Activated naive CD4-positive, alpha-beta T cell treated with anti-CD3 and anti-CD28 coated beads for 36 hours (primary cell): Measurements from ENCODE around the gene LIM2. TPM values are rescaled to one million over a fixed set of nuclear protein-coding genes. Genes with fewer than 3 reads are reported as not detected.
"Not testable (repeated sequence)": the region's sequence is repeated elsewhere in the genome, so short reads cannot be mapped to it uniquely, and the experiment has no call there.

ENCODE experiments used
- CTCF ChIA-PET: fragments of 350-600 bp; sonication (Branson Sonifier 250); formaldehyde crosslinking; loops from one replicate; lab custom pipeline; 2021; ENCODE audit warnings: antibody characterized with exemption; lab: Charles Lee
- DNase-seq: peaks from one replicate; pipeline ENCODE4 v3.0.0-alpha.2; 2020
- H3K27ac Mint-ChIP-seq: one replicate; pipeline ENCODE4 v1.8.0; 2021; ENCODE audit warnings: mild to moderate bottlenecking, mixed read lengths
- H3K27me3 Mint-ChIP-seq: one replicate; pipeline ENCODE4 v1.8.0; 2021; ENCODE audit warnings: low read depth, mixed read lengths
- H3K36me3 Mint-ChIP-seq: one replicate; pipeline ENCODE4 v1.8.0; 2021; ENCODE audit warnings: low read depth, mixed read lengths
- H3K4me1 Mint-ChIP-seq: one replicate; pipeline ENCODE4 v1.8.0; 2021; ENCODE audit warnings: low read depth, mixed read lengths
- H3K4me3 Mint-ChIP-seq: one replicate; pipeline ENCODE4 v1.8.0; 2021; ENCODE audit warnings: mild to moderate bottlenecking, moderate library complexity, mixed read lengths
- H3K9me3 Mint-ChIP-seq: one replicate; pipeline ENCODE4 v1.8.0; 2021; ENCODE audit warnings: mixed read lengths
- intact Hi-C: fragments of 100-400 bp; cut with micrococcal nuclease; formaldehyde crosslinking; loops from one replicate; pipeline ENCODE4 v1.15.1; 2023
- total RNA-seq, 2 experiments: library from RNA; stranded (reverse); gene quantifications; one replicate each; pipeline ENCODE4 v1.2.3, GENCODE V29; 2021

LIM2 gene, protein sequence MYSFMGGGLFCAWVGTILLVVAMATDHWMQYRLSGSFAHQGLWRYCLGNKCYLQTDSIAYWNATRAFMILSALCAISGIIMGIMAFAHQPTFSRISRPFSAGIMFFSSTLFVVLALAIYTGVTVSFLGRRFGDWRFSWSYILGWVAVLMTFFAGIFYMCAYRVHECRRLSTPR
- not detected for total RNA-seq

DNA sequence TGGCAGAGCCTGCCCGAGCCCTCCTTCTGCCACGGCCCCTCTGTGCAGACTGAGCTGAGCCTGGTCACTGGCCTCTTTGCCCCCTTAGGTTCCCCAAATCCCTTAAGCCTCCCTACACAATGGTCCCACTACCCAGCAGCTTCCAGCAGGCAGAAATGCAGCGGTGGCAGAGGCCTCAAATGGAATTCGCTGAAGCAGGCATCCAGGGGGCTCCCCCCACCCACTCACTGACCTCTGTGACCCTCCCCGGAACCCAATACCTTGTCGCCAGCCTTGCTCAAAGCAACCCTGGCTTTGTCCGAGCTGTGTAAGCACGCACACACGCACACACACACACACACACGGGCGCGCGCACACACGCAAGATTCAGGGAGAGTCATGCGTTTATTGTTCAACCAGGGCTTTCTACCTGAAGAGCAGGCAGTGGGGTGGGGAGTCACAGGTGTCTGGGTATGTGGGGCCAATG lies at the start of gene LIM2:
Gene LIM2 (minus strand): TSS at position 51 of the 466 bp plus-strand sequence. CDS start 531 bp downstream, outside the sequence.
- H3K36me3 Mint-ChIP-seq, result no peaks in the 10 kb centered on the region
- H3K27me3 Mint-ChIP-seq, result no peaks in the 10 kb centered on the region
- DNase-seq, result no peak
- no peak within 1 kb of the TSS for H3K27ac Mint-ChIP-seq
- intact Hi-C loops, result no loop called here
- no peaks in the 10 kb centered on the region for H3K9me3 Mint-ChIP-seq
- peaks cover 6% of the 10 kb centered on the region for H3K4me1 Mint-ChIP-seq
- no peak within 1 kb of the TSS for H3K4me3 Mint-ChIP-seq
- CTCF ChIA-PET, result interaction anchor here (0.6 kb wide), 2 partner anchors 51 to 877 kb away, joined by 3 to 4 read pairs; no protein-coding TSS in a partner anchor

DNA sequence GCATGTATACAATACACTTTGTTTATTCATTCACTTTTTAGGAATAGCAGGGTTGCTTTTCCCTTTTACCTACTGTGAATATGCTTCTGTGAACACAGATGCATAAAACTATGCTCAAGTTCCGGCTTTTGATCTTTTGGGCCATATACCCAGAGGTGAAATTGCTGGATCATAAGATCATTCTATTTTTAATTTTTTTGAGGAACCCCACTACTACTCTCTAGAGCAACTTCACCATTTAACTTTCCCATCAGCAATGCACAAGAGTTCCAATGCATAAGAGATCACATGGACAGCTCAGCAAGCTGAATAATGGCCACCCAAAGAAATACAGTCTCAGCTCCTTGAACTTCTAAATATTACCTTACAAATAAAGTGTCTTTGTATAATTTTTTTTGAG lies 46.7 kb upstream of the LIM2 start:
- intact Hi-C loops, result no loop called here

DNA sequence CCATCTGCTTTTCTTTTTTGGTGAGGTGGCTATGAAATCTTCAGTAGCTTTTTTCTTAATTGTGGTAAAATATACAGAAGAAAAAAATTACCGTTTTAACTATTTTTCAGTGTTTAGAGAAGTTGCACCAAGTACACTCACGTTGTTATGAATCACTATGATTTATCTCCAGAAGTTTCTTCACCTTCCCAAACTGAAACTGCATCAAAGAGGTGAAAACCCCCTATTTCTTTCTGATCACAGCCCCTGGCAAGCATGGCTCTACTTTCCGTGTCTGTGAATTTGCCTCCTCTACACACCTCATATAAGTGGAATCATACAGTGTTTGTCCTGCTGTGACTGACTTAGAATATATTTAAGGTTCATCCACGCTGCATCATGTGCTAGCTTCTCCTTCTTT lies 45.3 kb upstream of the LIM2 start:
- no peak overlapping the region for H3K27ac Mint-ChIP-seq
- intact Hi-C loops, result no loop called here

More for the DNA sequence above, 46.7 kb upstream of the LIM2 start:
- CTCF ChIA-PET, result interaction anchor here (0.6 kb wide), 1 partner anchor 41 kb away, joined by 3 read pairs; no protein-coding TSS in a partner anchor
- no peak overlapping the region for H3K27ac Mint-ChIP-seq
- no peak for DNase-seq
- H3K27me3 Mint-ChIP-seq, result peaks cover 4% of the 10 kb centered on the region
- no peak overlapping the region for H3K4me3 Mint-ChIP-seq
- peaks cover 9% of the 10 kb centered on the region for H3K4me1 Mint-ChIP-seq
- H3K36me3 Mint-ChIP-seq, result no peaks in the 10 kb centered on the region
- H3K9me3 Mint-ChIP-seq, result no peaks in the 10 kb centered on the region

DNA sequence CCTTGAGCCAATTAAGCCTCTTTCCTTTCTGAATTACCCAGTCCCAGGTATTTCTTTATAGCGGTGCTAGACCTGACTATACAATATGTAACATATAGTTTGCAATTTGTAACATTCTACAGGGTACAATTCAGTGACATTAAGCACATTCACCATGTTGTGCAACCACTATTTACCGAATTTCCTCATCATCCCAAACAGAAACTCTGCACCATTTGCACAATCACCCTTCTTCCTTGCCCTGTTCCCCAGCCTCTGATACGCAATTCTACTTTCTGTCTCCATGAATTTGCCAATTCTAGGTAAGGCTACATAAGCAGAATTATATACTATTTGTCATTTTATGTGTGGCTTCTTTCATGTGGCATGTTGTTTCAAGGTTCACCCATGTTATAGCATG lies 43.4 kb upstream of the LIM2 start:
- Mint-ChIP-seq H3K4me1 (no peaks in the 10 kb centered on the region), H3K27me3 (no peaks in the 10 kb centered on the region), H3K9me3 (no peaks in the 10 kb centered on the region), H3K27ac (no peak overlapping the region), H3K4me3 (no peak overlapping the region), H3K36me3 (no peaks in the 10 kb centered on the region)
- no peak for DNase-seq
- intact Hi-C loops, result no loop called here
- CTCF ChIA-PET, result no interaction called here

More for the DNA sequence above, 45.3 kb upstream of the LIM2 start:
- no peak for DNase-seq
- peaks cover under 1% of the 10 kb centered on the region for H3K4me1 Mint-ChIP-seq
- no peak overlapping the region for H3K4me3 Mint-ChIP-seq
- no peaks in the 10 kb centered on the region for H3K9me3 Mint-ChIP-seq
- H3K36me3 Mint-ChIP-seq, result no peaks in the 10 kb centered on the region
- H3K27me3 Mint-ChIP-seq, result peaks cover 4% of the 10 kb centered on the region
- CTCF ChIA-PET, result interaction anchor here (0.6 to 0.9 kb wide), 2 partner anchors 12 to 843 kb away, joined by 3 to 6 read pairs; no protein-coding TSS in a partner anchor

DNA sequence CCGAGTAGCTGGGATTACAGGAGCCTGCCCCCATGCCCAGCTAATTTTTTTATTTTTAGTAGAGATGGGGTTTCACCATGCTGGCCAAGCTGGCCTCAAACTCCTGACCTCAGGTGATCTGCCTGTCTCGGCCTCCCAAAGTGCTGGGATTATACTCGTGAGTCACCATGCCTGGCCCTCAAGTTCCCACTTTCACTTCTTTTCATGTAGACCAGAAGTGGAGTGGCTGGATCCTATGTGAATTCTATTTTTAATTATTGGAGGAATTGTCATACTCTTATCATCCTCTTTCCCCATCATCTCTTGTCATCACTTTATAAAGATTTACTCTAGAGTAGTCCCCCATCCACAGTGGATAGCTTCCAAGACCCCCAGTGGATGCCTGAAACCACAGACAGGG lies 42.4 kb upstream of the LIM2 start:
- H3K4me3 Mint-ChIP-seq, result no peak overlapping the region
- DNase-seq, result no peak
- H3K27ac Mint-ChIP-seq, result no peak overlapping the region
- no peaks in the 10 kb centered on the region for H3K27me3 Mint-ChIP-seq
- intact Hi-C loops, result no loop called here
- H3K9me3 Mint-ChIP-seq, result no peaks in the 10 kb centered on the region
- H3K4me1 Mint-ChIP-seq, result no peaks in the 10 kb centered on the region
- CTCF ChIA-PET, result no interaction called here
- H3K36me3 Mint-ChIP-seq, result no peaks in the 10 kb centered on the region

DNA sequence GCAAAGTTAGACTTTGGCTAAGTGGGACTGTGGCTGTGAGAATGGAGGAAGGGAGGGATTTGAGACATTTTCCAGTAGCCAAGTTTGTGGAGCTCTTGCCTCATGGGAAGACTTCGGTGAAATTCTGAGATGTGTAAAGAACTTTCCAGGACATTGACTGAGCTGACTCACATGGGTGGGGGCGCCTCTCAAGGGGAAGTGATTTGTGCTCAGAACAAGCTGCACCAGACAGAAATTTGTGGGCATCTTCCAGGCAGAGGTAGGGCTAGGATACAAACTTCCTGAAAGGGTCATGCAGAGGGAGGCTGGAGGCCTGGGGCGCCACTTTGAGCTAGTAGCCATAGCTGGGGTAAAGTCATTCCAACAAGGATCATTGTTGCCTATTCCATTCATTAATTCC lies 39.4 kb upstream of the LIM2 start:
- Mint-ChIP-seq H3K27me3 (no peaks in the 10 kb centered on the region), H3K4me1 (no peaks in the 10 kb centered on the region), H3K27ac (no peak overlapping the region), H3K36me3 (no peaks in the 10 kb centered on the region), H3K9me3 (no peaks in the 10 kb centered on the region), H3K4me3 (no peak overlapping the region)
- no peak for DNase-seq
- CTCF ChIA-PET, result no interaction called here
- intact Hi-C loops, result no loop called here

DNA sequence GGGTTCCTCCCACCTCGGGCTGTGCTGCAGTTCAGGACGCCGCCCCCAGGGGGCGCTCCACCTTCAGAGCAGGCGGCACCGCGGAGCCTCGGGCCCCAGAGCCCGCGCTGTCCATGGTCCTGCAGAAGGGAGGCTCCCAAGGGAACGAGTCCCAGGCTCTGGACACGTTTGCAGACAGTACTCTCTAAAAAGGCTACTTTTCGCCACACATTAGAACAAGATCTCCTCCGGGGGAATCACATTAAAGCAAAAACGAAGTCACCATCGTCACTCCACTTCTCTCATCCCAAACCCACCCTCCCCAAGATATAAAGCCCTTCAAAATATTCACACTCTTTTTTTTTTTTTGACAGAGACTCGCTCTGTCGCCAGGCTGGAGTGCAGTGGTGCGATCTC lies 34.3 kb upstream of the LIM2 start:
- Mint-ChIP-seq H3K36me3 (no peaks in the 10 kb centered on the region), H3K9me3 (no peaks in the 10 kb centered on the region), H3K4me3 (no peak overlapping the region), H3K27ac (no peak overlapping the region), H3K4me1 (peaks cover 8% of the 10 kb centered on the region), H3K27me3 (peaks cover 24% of the 10 kb centered on the region)
- DNase-seq, result peak; percentile 91
- intact Hi-C loops, result loop anchor here (1.0 to 5.0 kb wide), 4 partner anchors 19 to 235 kb away; no protein-coding TSS in a partner anchor
- CTCF ChIA-PET, result interaction anchor here (0.6 to 2.3 kb wide), 18 partner anchors 12 to 235 kb away, joined by 3 to 14 read pairs (median 5); no protein-coding TSS in a partner anchor

DNA sequence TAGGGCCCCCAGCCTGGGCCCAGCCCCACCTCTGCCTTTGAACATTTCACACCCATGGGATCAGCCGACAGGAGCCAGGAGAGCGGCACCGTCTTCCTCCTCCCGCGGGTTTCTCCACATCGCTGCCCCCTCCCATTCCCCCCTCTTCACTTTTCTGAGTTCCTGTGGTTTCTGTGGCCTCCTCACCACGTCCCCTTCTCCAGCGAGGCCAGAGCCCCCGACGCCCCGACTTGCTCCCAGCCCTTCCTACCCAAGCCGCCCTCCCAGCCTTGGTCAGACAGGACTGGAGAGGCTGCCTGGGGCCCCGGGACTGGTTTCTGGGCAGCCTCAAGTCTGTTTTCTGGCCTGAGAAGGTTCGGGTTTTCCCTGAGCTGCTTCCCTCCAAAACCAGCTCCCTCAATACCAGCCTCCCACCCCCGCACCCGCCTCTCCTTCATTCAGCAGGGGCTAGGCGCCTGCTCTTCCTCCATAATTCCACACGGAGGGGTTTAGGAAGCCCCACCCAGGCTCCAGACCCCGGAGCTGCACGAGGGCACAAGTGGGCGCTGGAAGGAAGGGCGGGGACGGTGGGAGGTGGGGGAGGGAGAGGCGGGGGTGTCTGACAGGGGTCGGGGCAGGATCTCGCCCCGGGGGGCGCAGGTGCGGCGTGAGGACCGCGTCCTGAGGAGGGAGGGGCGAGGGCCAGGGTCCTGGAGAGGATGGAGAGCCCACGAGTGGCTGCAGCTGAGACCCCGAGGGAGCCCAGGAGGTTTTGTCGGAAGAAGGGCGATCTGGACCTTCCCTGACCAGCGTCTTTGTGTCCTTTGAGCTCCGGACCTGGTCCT lies 33.7 kb upstream of the LIM2 start:
- no peak for DNase-seq
- intact Hi-C loops, result loop anchor here (1.0 to 5.0 kb wide), 4 partner anchors 20 to 236 kb away; no protein-coding TSS in a partner anchor
- H3K36me3 Mint-ChIP-seq, result no peaks in the 10 kb centered on the region
- no peak overlapping the region for H3K4me3 Mint-ChIP-seq
- H3K9me3 Mint-ChIP-seq, result no peaks in the 10 kb centered on the region
- peaks cover 27% of the 10 kb centered on the region for H3K27me3 Mint-ChIP-seq
- CTCF ChIA-PET, result interaction anchor here (0.6 to 2.3 kb wide), 18 partner anchors 12 to 236 kb away, joined by 3 to 14 read pairs (median 5); no protein-coding TSS in a partner anchor
- H3K27ac Mint-ChIP-seq, result no peak overlapping the region
- H3K4me1 Mint-ChIP-seq, result peaks cover 11% of the 10 kb centered on the region

DNA sequence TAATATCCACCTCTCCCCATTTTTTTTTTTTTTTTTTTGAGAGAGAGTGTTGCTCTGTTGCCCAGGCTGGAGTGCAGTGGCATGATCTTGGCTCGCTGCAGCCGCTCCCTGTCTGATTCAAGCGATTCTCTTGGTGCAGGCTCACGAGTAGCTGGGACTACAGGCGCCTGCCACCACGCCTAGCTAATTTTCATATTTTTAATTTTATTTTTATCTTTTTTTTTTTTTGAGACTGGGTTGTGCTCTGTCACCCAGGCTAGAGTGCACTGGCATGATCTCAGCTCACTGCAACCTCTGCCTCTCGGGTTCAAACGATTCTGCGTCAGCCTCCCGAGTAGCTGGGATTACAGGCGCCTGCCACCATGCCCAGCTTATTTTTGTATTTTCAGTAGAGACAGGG lies 32.7 kb upstream of the LIM2 start:
- not testable (repeated sequence) for H3K27ac Mint-ChIP-seq, H3K36me3 Mint-ChIP-seq, DNase-seq, H3K4me3 Mint-ChIP-seq, H3K9me3 Mint-ChIP-seq
- CTCF ChIA-PET, result interaction anchor here (0.6 to 2.3 kb wide), 9 partner anchors 12 to 237 kb away, joined by 3 to 14 read pairs (median 4); no protein-coding TSS in a partner anchor
- H3K27me3 Mint-ChIP-seq, result peaks cover 27% of the 10 kb centered on the region
- intact Hi-C loops, result loop anchor here (5.0 kb wide), 1 partner anchor 52 kb away; no protein-coding TSS in a partner anchor
- H3K4me1 Mint-ChIP-seq, result peaks cover 11% of the 10 kb centered on the region

DNA sequence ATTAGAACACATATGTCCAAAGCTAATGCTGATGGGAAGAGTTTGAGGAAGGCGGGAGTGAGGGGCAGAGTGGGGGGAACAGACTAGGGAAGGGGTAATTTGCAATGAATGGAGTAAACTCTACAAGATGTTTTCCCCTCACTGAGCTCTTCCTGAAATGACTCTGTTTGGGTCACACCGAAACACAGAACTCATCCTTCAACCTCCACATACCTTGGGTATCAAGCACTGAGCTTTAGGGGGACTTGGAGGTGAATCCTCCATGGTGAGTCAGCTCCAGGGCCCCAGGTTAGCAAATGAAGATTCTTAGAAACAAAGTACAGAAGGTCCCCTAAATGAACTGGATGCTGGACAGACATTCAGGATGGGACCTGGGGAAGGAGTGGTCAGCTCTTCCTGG lies 30.9 kb upstream of the LIM2 start:
- Mint-ChIP-seq H3K27ac (no peak overlapping the region), H3K27me3 (peaks cover 27% of the 10 kb centered on the region), H3K9me3 (no peaks in the 10 kb centered on the region), H3K4me1 (peaks cover 11% of the 10 kb centered on the region), H3K4me3 (no peak overlapping the region), H3K36me3 (no peaks in the 10 kb centered on the region)
- intact Hi-C loops, result no loop called here
- CTCF ChIA-PET, result interaction anchor here (0.6 to 1.8 kb wide), 4 partner anchors 19 to 96 kb away, joined by 3 to 5 read pairs (median 3); no protein-coding TSS in a partner anchor
- DNase-seq, result no peak

DNA sequence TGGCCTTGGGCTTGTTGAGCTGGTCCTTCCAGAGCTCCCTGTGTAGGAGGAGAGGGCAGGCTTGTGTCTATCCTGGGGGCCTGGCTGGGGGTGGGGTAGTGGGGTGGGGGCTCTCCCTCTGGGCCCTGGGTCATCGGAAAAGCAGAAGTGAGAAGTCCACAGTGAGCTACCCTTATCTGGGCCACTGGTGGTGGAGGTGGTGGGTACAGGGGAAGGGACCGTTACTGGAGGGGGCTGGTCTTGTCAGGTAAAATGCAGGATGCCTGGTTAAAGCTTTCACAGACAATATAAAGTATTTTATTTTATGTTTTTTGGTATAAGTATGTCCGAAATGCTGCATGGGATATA lies 30.0 kb upstream of the LIM2 start:
- peaks cover 11% of the 10 kb centered on the region for H3K4me1 Mint-ChIP-seq
- no peak overlapping the region for H3K27ac Mint-ChIP-seq
- no peaks in the 10 kb centered on the region for H3K36me3 Mint-ChIP-seq
- CTCF ChIA-PET, result interaction anchor here (0.5 to 1.8 kb wide), 2 partner anchors 22 to 240 kb away, joined by 3 to 5 read pairs; no protein-coding TSS in a partner anchor
- no peaks in the 10 kb centered on the region for H3K9me3 Mint-ChIP-seq
- no peak overlapping the region for H3K4me3 Mint-ChIP-seq
- DNase-seq, result no peak
- peaks cover 27% of the 10 kb centered on the region for H3K27me3 Mint-ChIP-seq
- intact Hi-C loops, result no loop called here

DNA sequence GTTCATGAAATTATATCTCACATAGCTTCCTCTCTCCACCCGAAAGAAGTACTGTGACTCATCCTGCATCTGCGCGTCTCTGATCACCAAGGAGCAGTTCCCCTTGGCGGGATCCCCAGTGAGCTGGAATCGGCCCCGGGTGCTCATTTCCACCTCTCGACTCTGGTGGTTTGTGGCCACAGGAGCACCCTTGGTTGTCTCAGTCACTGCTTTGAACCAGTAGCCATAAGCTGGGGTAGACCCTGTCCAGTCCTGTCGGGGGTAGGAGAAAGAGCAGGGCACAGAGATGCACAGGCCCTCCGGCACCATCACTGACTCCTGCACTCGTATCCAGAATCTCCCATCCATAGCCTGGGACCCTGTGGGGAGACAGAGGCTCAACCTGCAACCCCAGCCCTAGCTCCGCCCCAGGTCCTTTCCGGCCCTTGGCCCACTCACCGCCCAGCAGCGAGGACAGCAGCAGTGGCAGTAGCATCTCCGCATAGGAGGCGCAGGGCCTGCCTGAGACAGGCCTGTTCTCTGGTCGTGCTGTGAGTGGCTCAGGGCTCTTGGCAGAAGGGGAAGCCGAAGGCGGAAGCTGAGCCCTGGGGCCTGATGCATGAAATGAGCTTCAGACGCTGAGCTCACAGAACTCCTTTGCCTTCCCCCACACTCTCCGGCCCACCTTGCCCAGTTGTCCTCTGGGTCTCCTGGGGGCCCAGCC lies 29.5 kb upstream of the LIM2 start, which contains the start of gene SIGLEC10:
Gene SIGLEC10 (minus strand): TSS at position 536 of the 703 bp plus-strand sequence. CDS start 61 bp downstream, at position 475.
- Mint-ChIP-seq H3K4me3 (no peak within 1 kb of the TSS), H3K36me3 (no peaks in the 10 kb centered on the region), H3K27ac (no peak within 1 kb of the TSS), H3K27me3 (peaks cover 27% of the 10 kb centered on the region), H3K4me1 (peaks cover 11% of the 10 kb centered on the region), H3K9me3 (no peaks in the 10 kb centered on the region)
- intact Hi-C loops, result no loop called here
- CTCF ChIA-PET, result interaction anchor here (0.5 to 1.8 kb wide), 2 partner anchors 22 to 241 kb away, joined by 3 to 5 read pairs; no protein-coding TSS in a partner anchor
- peak; percentile 55 for DNase-seq
